Endothelial cell of umbilical vein (primary cell): Measurements from ENCODE around the gene RAC3. TPM values are rescaled to one million over a fixed set of nuclear protein-coding genes. Genes with fewer than 3 reads are reported as not detected.

Experiments used
- BruUV-seq: library from RNA; stranded (reverse); fragments of 400-500 nt; replicated peaks from 2 replicates; lab custom pipeline; 2021; lab: Mats Ljungman, UMichigan
- CTCF ChIA-PET: fragments of 300-600, 350-600 bp; sonication (Branson Sonifier 250); formaldehyde crosslinking; loops from one replicate; lab custom pipeline; 2021; ENCODE audit warnings: antibody characterized with exemption, inconsistent platforms; lab: Charles Lee
- POLR2A ChIA-PET: fragments of 300-600, 350-600 bp; sonication (Branson Sonifier 250); formaldehyde crosslinking; loops from one replicate; lab custom pipeline; 2021; ENCODE audit warnings: antibody characterized with exemption, inconsistent platforms; lab: Charles Lee
- DNase-seq: peaks from one replicate; pipeline ENCODE4 v3.0.0-alpha.2; 2011; ENCODE audit warnings: low read depth, low spot score
- FAIRE-seq: peaks from 2 replicates; lab custom pipeline; 2011; peaks lifted over from hg19 to GRCh38; lab: Jason Lieb, UNC
- H2AFZ ChIP-seq: 2 replicates; pipeline ENCODE4 v1.6.0; 2012; ENCODE audit warnings: low read depth, low read length, control low read depth, inconsistent platforms
- H3K27ac ChIP-seq: 2 replicates; pipeline ENCODE4 v1.5.1; 2011; ENCODE audit warnings: low read depth, mild to moderate bottlenecking, control low read depth, low read length, moderate library complexity; ENCODE audit not compliant: insufficient read depth
- H3K27me3 ChIP-seq, 2 experiments: 2 replicates each; pipeline versions ENCODE4 v1.6.0 to v1.6.1; 2011; ENCODE audit warnings: low read length in 2 of 2, mixed read lengths in 1 of 2; ENCODE audit not compliant: control insufficient read depth in 2 of 2, insufficient read depth in 2 of 2
- H3K36me3 ChIP-seq, 2 experiments: 2 replicates in 1 of 2; 3 replicates in 1 of 2; pipeline ENCODE4 v1.5.1; 2011; ENCODE audit warnings: low read length in 2 of 2, mild to moderate bottlenecking in 1 of 2, moderate library complexity in 1 of 2; ENCODE audit not compliant: control insufficient read depth in 2 of 2, insufficient read depth in 2 of 2; ENCODE audit errors: extremely low read depth in 1 of 2
- H3K4me1 ChIP-seq: 3 replicates; pipeline ENCODE4 v1.5.1; 2011; ENCODE audit warnings: mild to moderate bottlenecking, low read length; ENCODE audit not compliant: control insufficient read depth, insufficient read depth; ENCODE audit errors: extremely low read depth
- H3K4me2 ChIP-seq: 2 replicates; pipeline ENCODE4 v1.6.1; 2011; ENCODE audit warnings: low read length, control low read depth, mixed read lengths; ENCODE audit not compliant: insufficient read depth
- H3K4me3 ChIP-seq, 3 experiments: fragments of 200-600 bp in 1 of 3; sonication (generic), shearing (Covaris generic) in 1 of 3; replicated peaks in 1 of 3; 2 replicates each; pipeline ENCODE4 v1.5.1; 2011 to 2016; ENCODE audit warnings: control low read depth in 3 of 3, low read length in 3 of 3, mild to moderate bottlenecking in 2 of 3, inconsistent platforms in 1 of 3, low read depth in 1 of 3, moderate library complexity in 1 of 3; ENCODE audit not compliant: insufficient read depth in 1 of 3
- H3K79me2 ChIP-seq: 2 replicates; pipeline ENCODE4 v1.6.0; 2012; ENCODE audit warnings: low read length, inconsistent platforms; ENCODE audit not compliant: control insufficient read depth, insufficient read depth
- H3K9ac ChIP-seq: replicated peaks from 2 replicates; pipeline ENCODE3; 2011; ENCODE audit warnings: low read length, control low read depth; ENCODE audit not compliant: insufficient read depth; ENCODE audit errors: extremely low read depth
- H3K9me1 ChIP-seq: replicated peaks from 3 replicates; pipeline ENCODE4 v1.6.0; 2011; ENCODE audit warnings: mild to moderate bottlenecking, low read length; ENCODE audit not compliant: control insufficient read depth, insufficient read depth; ENCODE audit errors: extremely low read depth
- H3K9me3 ChIP-seq: replicated peaks from 2 replicates; pipeline ENCODE4 v1.5.1; 2012; ENCODE audit warnings: low read length, inconsistent platforms; ENCODE audit not compliant: control insufficient read depth, insufficient read depth
- H4K20me1 ChIP-seq: replicated peaks from 2 replicates; pipeline ENCODE3; 2011; ENCODE audit warnings: mild to moderate bottlenecking, low read length; ENCODE audit not compliant: control insufficient read depth, insufficient read depth; ENCODE audit errors: extremely low read depth
- EZH2 ChIP-seq: IDR thresholded peaks from 2 replicates; pipeline ENCODE4 v1.6.1; 2012; ENCODE audit warnings: borderline replicate concordance, low read depth, mild to moderate bottlenecking, moderate library complexity, low read length, inconsistent platforms; ENCODE audit not compliant: severe bottlenecking
- FOS ChIP-seq: IDR thresholded peaks from 2 replicates; pipeline ENCODE4 v1.6.1; 2011; ENCODE audit warnings: mild to moderate bottlenecking, low read length, moderate library complexity, borderline replicate concordance; ENCODE audit not compliant: insufficient read depth
- GATA2 ChIP-seq: IDR thresholded peaks from 2 replicates; pipeline ENCODE4 v1.7.0; 2011; ENCODE audit warnings: low read depth, mild to moderate bottlenecking, moderate library complexity, mixed read lengths, low read length; ENCODE audit not compliant: insufficient read length, insufficient read depth
- JUN ChIP-seq: IDR thresholded peaks from 2 replicates; pipeline ENCODE4 v1.6.1; 2011; ENCODE audit warnings: borderline replicate concordance, low read depth; ENCODE audit not compliant: insufficient read length, insufficient read depth
- MYC ChIP-seq: IDR thresholded peaks from one replicate; pipeline ENCODE4 v1.6.1; 2011; ENCODE audit warnings: mild to moderate bottlenecking, low read depth, low read length
- POLR2A ChIP-seq: IDR thresholded peaks from 2 replicates; pipeline ENCODE4 v1.6.1; 2012; ENCODE audit warnings: low read depth, mild to moderate bottlenecking, control low read depth, low read length
- POLR2AphosphoS5 ChIP-seq: IDR thresholded peaks from 2 replicates; pipeline ENCODE4 v1.6.1; 2012; ENCODE audit warnings: low read depth, mild to moderate bottlenecking, control low read depth, low read length, moderate library complexity; ENCODE audit not compliant: insufficient read depth
- dilution Hi-C: fragments of 300-500 bp; cut with MboI; formaldehyde crosslinking; loops from one replicate; pipeline ENCODE4 v1.15.0; 2019; ENCODE audit warnings: low sequenced_read_pairs; ENCODE audit not compliant: extremely low pct_ligation_motif_present
- intact Hi-C: fragments of 100-400 bp; cut with micrococcal nuclease; formaldehyde crosslinking; loops from one replicate; pipeline ENCODE4 v1.10.0; 2022
- polyA plus RNA-seq, 4 experiments: library from polyadenylated mRNA; depleted of rRNA in 3 of 4; stranded (reverse) in 3 of 4; unstranded in 1 of 4; fragments of >200 nt; gene quantifications; 2 replicates each; pipeline versions ENCODE4 v1.2.1 to v1.2.3, GENCODE V29; 2011 to 2012; ENCODE audit warnings: missing spikeins in 1 of 4
- total RNA-seq: library from RNA; stranded (reverse); gene quantifications from 2 replicates; pipeline ENCODE4 v1.2.3, GENCODE V29; 2021
- TF ChIP-seq, protein P1 (sequence below): IDR thresholded peaks from 2 replicates; pipeline ENCODE4 v1.6.1; 2011; ENCODE audit not compliant: insufficient read depth, insufficient read length
- TF ChIP-seq, protein P2 (sequence below), 2 donors: IDR thresholded peaks; 1 replicate in 1 of 2; 2 replicates in 1 of 2; pipeline ENCODE4 v1.5.1; 2011; ENCODE audit warnings: low read length in 2 of 2, mild to moderate bottlenecking in 2 of 2, moderate library complexity in 2 of 2, control low read depth in 1 of 2, inconsistent platforms in 1 of 2, low read depth in 1 of 2; ENCODE audit not compliant: insufficient read depth in 1 of 2; ENCODE audit errors: extremely low read depth in 1 of 2

Gene RAC3
- total and polyA plus RNA-seq, 2 donors (not counting 3 experiments of a cell fraction or from before 2014, with no cell fraction given), result 34.1 to 56.0 TPM

DNA sequence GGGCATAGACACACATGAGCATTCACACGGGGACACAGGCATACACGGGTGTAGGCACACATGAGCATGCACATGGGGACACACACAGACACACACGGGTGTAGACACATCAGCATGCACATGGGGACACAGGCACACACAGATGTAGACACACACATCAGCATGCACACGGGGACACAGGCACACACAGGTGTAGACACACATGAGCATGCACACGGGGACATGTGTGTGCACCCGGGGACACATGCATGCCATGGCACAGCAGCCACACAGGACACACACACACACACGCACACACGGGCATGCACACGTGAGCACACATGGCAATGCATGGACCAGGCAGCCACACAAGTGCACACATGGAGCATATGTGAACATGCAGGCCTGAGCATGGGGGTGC is 11.2 kb downstream of the RAC3 start:
- Histone ChIP-seq H3K4me2 (no peak overlapping the region), H3K4me3 (no peak overlapping the region), H3K79me2 (no peaks in the 10 kb centered on the region), H2AFZ (no peak overlapping the region), H3K9me1 (no peaks in the 10 kb centered on the region), H3K27ac (no peak overlapping the region), H3K9me3 (no peaks in the 10 kb centered on the region), H3K27me3 (no peaks in the 10 kb centered on the region), H4K20me1 (no peaks in the 10 kb centered on the region), H3K9ac (no peak overlapping the region), H3K36me3 (peaks cover 0 to under 1% of the 10 kb centered on the region in 2 experiments), H3K4me1 (no peaks in the 10 kb centered on the region)
- no TSS peak for BruUV-seq
- dilution Hi-C loops, result no loop called here
- CTCF ChIA-PET, result no interaction called here
- no peak for FAIRE-seq
- intact Hi-C loops, result no loop called here
- POLR2A ChIA-PET, result interaction anchor here (0.6 kb wide), 1 partner anchor 31 kb away, joined by 4 read pairs; no protein-coding TSS in a partner anchor
- no peak for DNase-seq
- TF ChIP-seq EZH2, result no peak
- TF ChIP-seq POLR2AphosphoS5, result no peak
- no peak for TF ChIP-seq GATA2
- TF ChIP-seq POLR2A, result no peak
- TF ChIP-seq JUN, result no peak
- TF ChIP-seq FOS, result no peak
- TF ChIP-seq MYC, result no peak
- TF ChIP-seq, protein P1, sequence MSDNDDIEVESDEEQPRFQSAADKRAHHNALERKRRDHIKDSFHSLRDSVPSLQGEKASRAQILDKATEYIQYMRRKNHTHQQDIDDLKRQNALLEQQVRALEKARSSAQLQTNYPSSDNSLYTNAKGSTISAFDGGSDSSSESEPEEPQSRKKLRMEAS, result no peak

DNA sequence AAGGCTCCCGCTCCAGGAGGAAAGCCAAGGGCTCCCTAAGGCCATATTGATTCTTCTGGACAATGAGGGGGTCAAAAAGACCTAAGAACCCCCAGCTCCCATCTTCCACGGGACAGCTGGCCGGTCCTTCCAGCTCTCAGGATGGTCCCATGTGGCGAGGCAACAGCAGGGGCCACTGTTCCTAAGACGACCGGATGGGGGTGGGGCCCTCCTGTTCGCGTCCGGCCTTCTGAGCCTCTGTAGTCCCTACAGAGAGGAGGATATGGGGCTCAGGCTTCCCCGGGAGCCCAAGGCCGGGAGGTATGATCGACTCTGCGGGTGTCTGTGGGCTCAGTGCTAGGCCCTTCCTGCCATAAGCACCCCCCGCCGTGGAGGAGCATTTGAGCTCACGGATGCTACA is 12.0 kb downstream of the RAC3 start:
- no peak for TF ChIP-seq GATA2
- TF ChIP-seq EZH2, result no peak
- no peak for TF ChIP-seq POLR2AphosphoS5
- no peak for TF ChIP-seq POLR2A
- TF ChIP-seq MYC, result no peak
- TF ChIP-seq, protein P1, result no peak
- no peak for TF ChIP-seq FOS
- TF ChIP-seq JUN, result no peak
- TF ChIP-seq, protein P2, sequence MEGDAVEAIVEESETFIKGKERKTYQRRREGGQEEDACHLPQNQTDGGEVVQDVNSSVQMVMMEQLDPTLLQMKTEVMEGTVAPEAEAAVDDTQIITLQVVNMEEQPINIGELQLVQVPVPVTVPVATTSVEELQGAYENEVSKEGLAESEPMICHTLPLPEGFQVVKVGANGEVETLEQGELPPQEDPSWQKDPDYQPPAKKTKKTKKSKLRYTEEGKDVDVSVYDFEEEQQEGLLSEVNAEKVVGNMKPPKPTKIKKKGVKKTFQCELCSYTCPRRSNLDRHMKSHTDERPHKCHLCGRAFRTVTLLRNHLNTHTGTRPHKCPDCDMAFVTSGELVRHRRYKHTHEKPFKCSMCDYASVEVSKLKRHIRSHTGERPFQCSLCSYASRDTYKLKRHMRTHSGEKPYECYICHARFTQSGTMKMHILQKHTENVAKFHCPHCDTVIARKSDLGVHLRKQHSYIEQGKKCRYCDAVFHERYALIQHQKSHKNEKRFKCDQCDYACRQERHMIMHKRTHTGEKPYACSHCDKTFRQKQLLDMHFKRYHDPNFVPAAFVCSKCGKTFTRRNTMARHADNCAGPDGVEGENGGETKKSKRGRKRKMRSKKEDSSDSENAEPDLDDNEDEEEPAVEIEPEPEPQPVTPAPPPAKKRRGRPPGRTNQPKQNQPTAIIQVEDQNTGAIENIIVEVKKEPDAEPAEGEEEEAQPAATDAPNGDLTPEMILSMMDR (IDR thresholded peaks at IDR 0.05; ENCODE audit: extremely low read depth in 1 of 2, insufficient read depth in 1 of 2, low read depth in 1 of 2, low read length in 2 of 2), result no peak

More for the DNA sequence above, 12.0 kb downstream of the RAC3 start:
- Histone ChIP-seq H3K4me2 (no peak overlapping the region), H3K4me3 (no peak overlapping the region), H3K9me3 (no peaks in the 10 kb centered on the region), H4K20me1 (no peaks in the 10 kb centered on the region), H3K36me3 (peaks cover 0 to 7% of the 10 kb centered on the region in 2 experiments), H3K9me1 (no peaks in the 10 kb centered on the region), H3K4me1 (no peaks in the 10 kb centered on the region), H3K27me3 (no peaks in the 10 kb centered on the region), H3K27ac (no peak overlapping the region), H3K79me2 (no peaks in the 10 kb centered on the region), H3K9ac (no peak overlapping the region), H2AFZ (no peak overlapping the region)
- POLR2A ChIA-PET, result no interaction called here
- dilution Hi-C loops, result no loop called here
- DNase-seq (no peak), FAIRE-seq (no peak)
- no TSS peak for BruUV-seq
- CTCF ChIA-PET, result interaction anchor here (1.3 kb wide), 1 partner anchor 13 kb away, joined by 6 read pairs; the partner anchor contains the start of gene RAC3
- intact Hi-C loops, result no loop called here
